Activated B cell treated with CpG ODN at 0.5 μM for 24 hours (primary cell): ENCODE measurements around the gene JUNB. TPM values are rescaled to one million over a fixed set of nuclear protein-coding genes. Genes with fewer than 3 reads are reported as not detected.
A peak's percentile ranks its signal among the peaks of the same experiment; 100 is the strongest.

Source experiments
- ATAC-seq: fragments of 200-7000 bp; cut with Tn5 transposase; one replicate; pipeline ENCODE4 v1.10.0; 2021; ENCODE audit warnings: low read depth, mild to moderate bottlenecking, moderate library complexity
- CTCF ChIA-PET: fragments of 350-600 bp; sonication (Branson Sonifier 250); formaldehyde crosslinking; loops from one replicate; lab custom pipeline; 2021; ENCODE audit warnings: antibody characterized with exemption; lab: Charles Lee
- POLR2A ChIA-PET: fragments of 350-600 bp; sonication (Branson Sonifier 250); formaldehyde crosslinking; loops from one replicate; lab custom pipeline; 2021; ENCODE audit warnings: antibody characterized with exemption; lab: Charles Lee
- DNase-seq: peaks from one replicate; pipeline ENCODE4 v3.0.0; 2022
- H3K27ac Mint-ChIP-seq: one replicate; pipeline ENCODE4 v1.8.0; 2020; ENCODE audit warnings: mixed read lengths
- H3K27me3 Mint-ChIP-seq: one replicate; pipeline ENCODE4 v1.8.0; 2021; ENCODE audit warnings: mixed read lengths
- H3K36me3 Mint-ChIP-seq: one replicate; pipeline ENCODE4 v1.8.0; 2021; ENCODE audit warnings: low read depth, mixed read lengths
- H3K4me1 Mint-ChIP-seq: one replicate; pipeline ENCODE4 v1.8.0; 2021; ENCODE audit warnings: mixed read lengths
- H3K4me3 Mint-ChIP-seq: one replicate; pipeline ENCODE4 v1.8.0; 2020; ENCODE audit warnings: mild to moderate bottlenecking, mixed read lengths
- H3K9me3 Mint-ChIP-seq: one replicate; pipeline ENCODE4 v1.8.0; 2020; ENCODE audit warnings: mixed read lengths
- intact Hi-C: fragments of 100-400 bp; cut with micrococcal nuclease; formaldehyde crosslinking; loops from one replicate; pipeline ENCODE4 v1.15.1; 2024
- total RNA-seq: library from RNA; stranded (reverse); gene quantifications from 2 replicates; pipeline ENCODE4 v1.2.3, GENCODE V29; 2022
- TF ChIP-seq, protein P1 (sequence below): fragments of 200-600 bp; IDR thresholded peaks from one replicate; pipeline ENCODE4 v1.8.0; 2022; ENCODE audit warnings: antibody characterized with exemption, mild to moderate bottlenecking

The JUNB gene
- total RNA-seq, 1 donor from 2014 or later: 132 TPM

DNA sequence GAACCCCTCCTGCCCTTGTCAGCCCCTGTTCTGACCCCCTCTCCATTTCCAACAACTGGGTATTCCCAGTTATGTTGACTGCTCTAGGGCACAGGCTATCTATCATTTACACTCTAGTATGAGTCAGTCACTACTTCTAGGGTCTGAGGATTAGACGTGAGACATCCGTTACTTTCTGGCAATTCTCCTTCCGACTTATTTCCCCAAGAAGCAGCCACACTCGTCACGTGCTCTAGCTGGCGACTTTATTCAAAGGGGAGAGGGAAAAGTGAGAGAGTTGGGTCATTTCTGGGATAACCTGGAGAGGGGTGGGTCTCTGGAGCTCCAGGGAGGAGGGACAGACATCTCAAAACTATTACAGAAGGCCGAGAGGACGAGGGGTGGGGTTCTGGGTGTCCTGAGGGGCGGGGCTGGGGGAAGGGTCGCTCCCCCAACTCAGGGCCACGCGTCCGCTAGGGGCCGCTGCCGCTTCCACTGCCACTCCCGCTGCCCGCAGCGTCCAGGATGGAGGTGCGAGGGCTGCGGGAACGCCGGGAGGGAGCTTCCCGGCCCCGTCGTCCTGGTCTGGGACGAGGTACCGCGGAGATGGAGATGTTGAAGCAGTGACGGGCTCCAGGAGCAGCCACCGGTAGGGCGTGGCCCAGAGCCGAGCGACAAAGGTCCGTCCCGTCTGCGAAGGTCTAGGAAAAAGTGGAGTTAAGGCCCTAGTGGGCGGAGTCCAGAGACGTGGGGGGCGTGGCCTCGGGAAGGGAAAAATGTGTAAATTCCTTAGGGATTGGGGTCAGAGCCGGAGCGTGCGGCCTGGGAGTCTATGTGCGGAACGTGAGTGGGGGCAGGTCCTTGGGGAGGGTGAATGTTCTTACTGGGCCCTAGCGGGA, 34.2 kb downstream of the JUNB start:
- ATAC-seq (peak; percentile 37), DNase-seq (no peak)
- peaks cover 3% of the 10 kb centered on the region for H3K9me3 Mint-ChIP-seq
- no peaks in the 10 kb centered on the region for H3K36me3 Mint-ChIP-seq
- peaks cover 47% of the 10 kb centered on the region for H3K27me3 Mint-ChIP-seq
- intact Hi-C loops: no loop called here
- H3K4me3 Mint-ChIP-seq: no peak overlapping the region
- no peak overlapping the region for H3K27ac Mint-ChIP-seq
- H3K4me1 Mint-ChIP-seq: peaks cover 8% of the 10 kb centered on the region
- CTCF ChIA-PET: interaction anchor here (0.6 kb wide), 1 partner anchor 97 kb away, joined by 3 read pairs; no protein-coding TSS in a partner anchor
- TF ChIP-seq, protein P1, sequence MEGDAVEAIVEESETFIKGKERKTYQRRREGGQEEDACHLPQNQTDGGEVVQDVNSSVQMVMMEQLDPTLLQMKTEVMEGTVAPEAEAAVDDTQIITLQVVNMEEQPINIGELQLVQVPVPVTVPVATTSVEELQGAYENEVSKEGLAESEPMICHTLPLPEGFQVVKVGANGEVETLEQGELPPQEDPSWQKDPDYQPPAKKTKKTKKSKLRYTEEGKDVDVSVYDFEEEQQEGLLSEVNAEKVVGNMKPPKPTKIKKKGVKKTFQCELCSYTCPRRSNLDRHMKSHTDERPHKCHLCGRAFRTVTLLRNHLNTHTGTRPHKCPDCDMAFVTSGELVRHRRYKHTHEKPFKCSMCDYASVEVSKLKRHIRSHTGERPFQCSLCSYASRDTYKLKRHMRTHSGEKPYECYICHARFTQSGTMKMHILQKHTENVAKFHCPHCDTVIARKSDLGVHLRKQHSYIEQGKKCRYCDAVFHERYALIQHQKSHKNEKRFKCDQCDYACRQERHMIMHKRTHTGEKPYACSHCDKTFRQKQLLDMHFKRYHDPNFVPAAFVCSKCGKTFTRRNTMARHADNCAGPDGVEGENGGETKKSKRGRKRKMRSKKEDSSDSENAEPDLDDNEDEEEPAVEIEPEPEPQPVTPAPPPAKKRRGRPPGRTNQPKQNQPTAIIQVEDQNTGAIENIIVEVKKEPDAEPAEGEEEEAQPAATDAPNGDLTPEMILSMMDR: no peak
- POLR2A ChIA-PET: interaction anchor here (0.8 to 1.4 kb wide), 3 partner anchors 29 to 91 kb away, joined by 3 to 8 read pairs (median 4); partner anchors contain the start of genes DNASE2 and TRIR

DNA sequence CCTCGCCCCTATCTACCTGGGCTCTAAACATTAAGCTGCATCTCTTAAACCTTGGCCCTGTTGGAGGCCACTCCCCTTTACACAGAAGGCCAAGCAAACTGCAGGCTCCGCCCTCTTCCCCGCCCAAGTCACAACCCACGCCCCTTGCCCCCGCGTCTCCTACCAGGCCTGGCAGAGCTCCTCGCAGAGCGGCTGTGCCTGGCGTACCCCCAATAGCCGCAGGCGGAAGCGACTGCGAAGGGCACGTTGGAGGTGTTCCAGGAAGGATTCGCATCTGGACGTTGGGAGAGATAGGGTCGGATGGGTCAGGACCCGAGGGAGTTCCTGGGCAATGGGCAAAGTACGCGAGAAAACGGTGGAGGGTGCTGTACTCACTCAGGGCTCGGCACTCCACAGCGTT, 37.2 kb downstream of the JUNB start:
- no peaks in the 10 kb centered on the region for H3K36me3 Mint-ChIP-seq
- ChIA-PET POLR2A (interaction anchor here (0.5 kb wide), 1 partner anchor 51 kb away, joined by 4 read pairs; no protein-coding TSS in a partner anchor), CTCF (interaction anchor here (1.9 kb wide), 1 partner anchor 62 kb away, joined by 4 read pairs; no protein-coding TSS in a partner anchor)
- DNase-seq (no peak), ATAC-seq (peak; percentile 44)
- peaks cover 3% of the 10 kb centered on the region for H3K9me3 Mint-ChIP-seq
- intact Hi-C loops: no loop called here
- H3K4me3 Mint-ChIP-seq: no peak overlapping the region
- TF ChIP-seq, protein P1: no peak
- no peak overlapping the region for H3K27ac Mint-ChIP-seq
- H3K27me3 Mint-ChIP-seq: peaks cover 67% of the 10 kb centered on the region
- peaks cover 18% of the 10 kb centered on the region for H3K4me1 Mint-ChIP-seq

DNA sequence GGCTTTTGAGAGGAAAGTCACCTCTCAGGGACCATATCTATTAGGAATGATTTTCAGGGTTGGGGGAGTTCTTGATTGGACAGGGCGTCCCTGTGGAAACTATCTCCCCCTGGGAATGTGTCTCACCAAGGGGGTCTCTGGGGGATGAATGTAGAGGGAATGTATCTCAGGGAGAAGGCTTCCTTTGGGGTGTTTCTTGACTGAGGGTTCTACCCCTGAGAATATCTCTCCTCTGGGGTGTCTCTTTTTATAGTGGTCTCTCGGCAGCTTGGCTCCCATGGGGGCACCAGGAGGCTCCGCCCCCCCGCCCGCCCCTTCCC, 42.1 kb downstream of the JUNB start:
- no peaks in the 10 kb centered on the region for H3K36me3 Mint-ChIP-seq

DNA sequence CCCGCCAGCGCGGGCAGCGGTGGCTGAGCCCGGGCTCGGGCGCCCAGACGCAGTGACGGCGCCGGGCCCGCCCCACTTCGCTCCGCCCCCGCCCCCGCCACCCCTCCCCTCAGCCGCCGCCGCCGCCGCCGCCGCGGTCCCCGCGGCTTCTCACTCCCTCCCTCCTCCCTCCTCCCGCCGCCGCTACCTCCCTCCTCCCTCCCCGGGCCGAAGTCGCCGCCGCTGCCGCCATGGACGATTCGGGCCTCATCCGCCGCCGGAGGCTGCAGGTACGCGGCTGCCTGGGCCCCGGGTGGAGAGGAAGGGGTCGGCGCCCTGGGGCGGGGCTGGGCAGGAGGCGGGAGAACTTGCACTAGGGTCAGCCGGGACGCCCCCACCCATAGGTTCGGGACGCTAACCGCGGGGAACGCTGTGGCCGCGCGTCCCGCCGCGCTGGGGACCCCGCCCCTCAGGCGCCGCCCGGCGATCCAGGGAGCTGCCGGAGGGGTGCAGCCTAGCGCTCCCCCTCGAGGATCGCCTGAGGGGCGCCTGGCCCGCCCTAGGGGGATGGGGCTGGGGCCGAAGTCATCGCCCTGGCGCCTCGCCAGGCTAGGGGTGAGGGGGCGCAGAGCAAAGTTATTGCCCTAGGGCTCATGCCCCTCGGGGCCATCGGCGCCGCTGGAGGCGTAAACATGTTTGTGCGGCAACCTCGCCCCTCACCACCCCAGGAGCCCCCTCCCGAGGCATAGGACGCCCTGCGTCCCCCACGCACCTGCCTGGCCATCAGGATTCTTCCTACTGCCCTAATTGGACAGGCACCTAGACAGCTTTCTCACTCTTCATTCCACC, 42.7 kb downstream of the JUNB start:
- peaks cover 66% of the 10 kb centered on the region for H3K27me3 Mint-ChIP-seq
- ATAC-seq (peak; percentile 18), DNase-seq (no peak)
- H3K36me3 Mint-ChIP-seq: no peaks in the 10 kb centered on the region
- CTCF ChIA-PET: no interaction called here
- TF ChIP-seq, protein P1: no peak
- peaks cover 3% of the 10 kb centered on the region for H3K9me3 Mint-ChIP-seq
- POLR2A ChIA-PET: interaction anchor here (0.6 kb wide), 1 partner anchor 280 kb away, joined by 3 read pairs; no protein-coding TSS in a partner anchor
- H3K27ac Mint-ChIP-seq: no peak overlapping the region
- H3K4me3 Mint-ChIP-seq: peak overlapping the region; percentile 51
- H3K4me1 Mint-ChIP-seq: peaks cover 28% of the 10 kb centered on the region
- intact Hi-C loops: no loop called here

More for the DNA sequence above, 42.1 kb downstream of the JUNB start:
- ChIA-PET POLR2A (no interaction called here), CTCF (no interaction called here)
- Mint-ChIP-seq H3K9me3 (peaks cover 3% of the 10 kb centered on the region), H3K4me1 (peaks cover 24% of the 10 kb centered on the region), H3K4me3 (peak overlapping the region; percentile 41), H3K27ac (no peak overlapping the region), H3K27me3 (peaks cover 70% of the 10 kb centered on the region)
- TF ChIP-seq, protein P1: no peak
- DNase-seq (no peak), ATAC-seq (no peak)
- intact Hi-C loops: no loop called here
